Type B pancreatic cell (in vitro differentiated cells): Measurements from ENCODE around the gene VAV2. TPM values are rescaled to one million over a fixed set of nuclear protein-coding genes. Genes with fewer than 3 reads are reported as not detected.

ENCODE experiments used
- DNase-seq: peaks from one replicate; pipeline ENCODE4 v3.0.0; 2021; ENCODE audit warnings: mixed read lengths; ENCODE audit not compliant: unreplicated experiment; ENCODE audit errors: extremely low spot score
- H3K27ac Mint-ChIP-seq: 2 replicates; pipeline ENCODE4 v1.8.0; 2021; ENCODE audit warnings: mild to moderate bottlenecking, mixed read lengths
- H3K27me3 Mint-ChIP-seq: 2 replicates; pipeline ENCODE4 v1.8.0; 2021; ENCODE audit warnings: mixed read lengths
- H3K36me3 Mint-ChIP-seq: 2 replicates; pipeline ENCODE4 v1.8.0; 2021; ENCODE audit warnings: mixed read lengths
- H3K4me1 Mint-ChIP-seq: one replicate; pipeline ENCODE4 v1.8.0; 2021; ENCODE audit warnings: mixed read lengths; ENCODE audit not compliant: unreplicated experiment
- H3K4me3 Mint-ChIP-seq: 2 replicates; pipeline ENCODE4 v1.8.0; 2021; ENCODE audit warnings: mild to moderate bottlenecking, mixed read lengths
- H3K9me3 Mint-ChIP-seq: 2 replicates; pipeline ENCODE4 v1.8.0; 2021; ENCODE audit warnings: mixed read lengths
- CTCF ChIP-seq: fragments of 200-600 bp; sonication (generic); conservative IDR thresholded peaks from 2 replicates; pipeline ENCODE4 v1.5.0; 2021; ENCODE audit warnings: antibody characterized with exemption, mild to moderate bottlenecking
- total RNA-seq: library from RNA; stranded (reverse); gene quantifications from 2 replicates; pipeline ENCODE4 v1.2.1, GENCODE V29; 2021; ENCODE audit warnings: low replicate concordance

Gene VAV2
- total RNA-seq, 1 donor from 2014 or later: 39.4 TPM

GRCh38 chr9:133997584-133997983 lies 5.5 kb upstream of the VAV2 start:
- Mint-ChIP-seq H3K4me1 (no peaks in the 10 kb centered on the region), H3K27ac (no peak overlapping the region)
- TF ChIP-seq CTCF: no peak

DNA sequence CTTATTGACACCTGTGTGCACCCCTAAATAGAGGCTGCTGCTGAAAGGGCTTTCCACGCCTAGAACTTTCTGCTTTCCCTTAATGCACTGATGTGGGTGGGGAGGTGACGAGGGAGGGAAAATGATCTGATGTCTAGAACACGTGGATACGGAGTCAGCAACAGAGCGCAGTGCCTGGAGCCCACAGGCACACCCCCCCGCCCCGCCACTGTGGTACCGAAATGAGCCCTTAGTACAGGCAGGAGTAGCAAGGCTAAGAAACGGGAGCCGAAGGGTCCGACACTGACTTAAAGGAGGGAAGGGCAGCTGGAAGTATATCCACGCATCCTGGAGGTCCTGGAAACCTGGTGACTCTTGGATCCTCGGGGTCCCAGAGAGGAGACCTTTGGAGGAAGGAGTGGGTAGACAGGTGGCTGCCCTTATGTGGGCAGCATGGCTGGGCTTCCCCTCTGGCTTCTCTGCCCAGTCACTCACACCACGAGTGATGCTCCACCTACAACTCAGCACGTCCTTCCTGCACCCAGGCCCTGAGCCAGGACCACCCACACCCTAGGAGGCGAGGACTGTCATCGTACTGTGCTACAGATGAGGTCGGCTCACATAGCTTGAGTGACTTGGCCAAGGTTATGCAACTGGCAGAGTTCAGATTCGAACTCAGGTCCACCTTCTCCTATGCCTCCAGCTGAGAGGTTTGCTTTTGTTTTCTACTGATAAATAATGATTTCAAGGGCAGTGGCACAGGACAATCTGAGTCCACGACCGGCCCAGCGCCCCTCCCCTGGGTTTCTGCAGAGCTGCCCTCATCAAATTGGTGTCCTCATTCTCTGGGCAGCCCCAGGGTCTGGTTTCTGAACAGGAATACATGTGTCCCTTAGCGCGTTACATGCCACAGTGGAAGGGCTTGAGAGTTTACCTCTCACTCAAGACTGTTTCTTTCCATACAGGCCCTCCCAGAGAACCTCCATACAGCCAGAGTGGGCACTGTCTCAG lies 4.7 kb upstream of the VAV2 start:
- no peak for TF ChIP-seq CTCF
- Mint-ChIP-seq H3K4me3 (no peak overlapping the region), H3K9me3 (no peaks in the 10 kb centered on the region), H3K4me1 (no peaks in the 10 kb centered on the region), H3K36me3 (no peaks in the 10 kb centered on the region), H3K27me3 (peaks cover 7% of the 10 kb centered on the region), H3K27ac (no peak overlapping the region)
- no peak for DNase-seq

More at GRCh38 chr9:133997584-133997983, 5.5 kb upstream of the VAV2 start:
- H3K27me3 Mint-ChIP-seq: peaks cover 7% of the 10 kb centered on the region
- no peaks in the 10 kb centered on the region for H3K36me3 Mint-ChIP-seq
- no peak for DNase-seq
- H3K4me3 Mint-ChIP-seq: no peak overlapping the region
- no peaks in the 10 kb centered on the region for H3K9me3 Mint-ChIP-seq

DNA sequence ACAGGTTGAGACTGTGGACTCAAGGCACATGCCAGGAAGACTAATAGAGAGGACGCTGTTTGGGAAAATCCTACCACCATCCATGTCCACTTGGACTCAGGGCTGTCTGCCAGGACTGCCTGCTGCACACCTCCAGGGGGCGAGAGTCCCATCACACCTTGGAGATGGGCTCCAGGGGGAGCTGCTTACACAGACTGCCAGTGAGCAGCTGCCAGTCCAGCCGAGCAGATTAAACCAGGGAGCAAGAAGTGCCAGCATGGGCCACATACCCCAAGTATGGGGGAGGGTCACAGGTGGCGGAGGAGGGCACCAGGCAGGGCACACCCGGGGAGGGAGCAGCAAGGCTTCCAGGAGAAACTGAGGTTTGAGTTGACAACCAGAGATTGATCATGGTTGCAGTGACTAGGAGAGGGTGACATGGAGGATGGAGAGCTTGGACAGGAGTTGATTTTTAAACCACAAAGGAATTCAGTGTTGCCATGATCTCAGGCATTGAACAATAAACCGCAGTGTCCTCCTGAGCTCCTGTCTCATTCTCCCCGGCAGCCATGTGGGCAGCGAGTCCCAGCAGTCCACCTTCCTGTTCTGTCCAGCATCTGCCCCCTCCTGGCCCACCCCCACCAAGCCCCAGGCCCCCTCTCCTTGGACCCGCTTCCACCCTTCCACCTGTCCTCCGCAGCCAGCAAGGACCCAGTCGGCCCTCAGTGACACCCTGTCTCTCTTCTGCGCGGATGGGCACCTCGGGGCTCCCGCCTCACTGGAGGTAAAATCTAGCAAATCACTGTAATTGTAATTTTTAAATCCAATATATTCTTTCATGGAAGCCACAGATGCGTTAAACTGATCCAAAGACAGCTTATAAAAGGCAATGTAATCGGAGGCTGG lies 3.1 kb upstream of the VAV2 start:
- no peaks in the 10 kb centered on the region for H3K36me3 Mint-ChIP-seq
- H3K9me3 Mint-ChIP-seq: no peaks in the 10 kb centered on the region
- H3K4me3 Mint-ChIP-seq: no peak overlapping the region
- peaks cover 6% of the 10 kb centered on the region for H3K27me3 Mint-ChIP-seq
- no peak for DNase-seq
- no peaks in the 10 kb centered on the region for H3K4me1 Mint-ChIP-seq
- no peak for TF ChIP-seq CTCF
- no peak overlapping the region for H3K27ac Mint-ChIP-seq

DNA sequence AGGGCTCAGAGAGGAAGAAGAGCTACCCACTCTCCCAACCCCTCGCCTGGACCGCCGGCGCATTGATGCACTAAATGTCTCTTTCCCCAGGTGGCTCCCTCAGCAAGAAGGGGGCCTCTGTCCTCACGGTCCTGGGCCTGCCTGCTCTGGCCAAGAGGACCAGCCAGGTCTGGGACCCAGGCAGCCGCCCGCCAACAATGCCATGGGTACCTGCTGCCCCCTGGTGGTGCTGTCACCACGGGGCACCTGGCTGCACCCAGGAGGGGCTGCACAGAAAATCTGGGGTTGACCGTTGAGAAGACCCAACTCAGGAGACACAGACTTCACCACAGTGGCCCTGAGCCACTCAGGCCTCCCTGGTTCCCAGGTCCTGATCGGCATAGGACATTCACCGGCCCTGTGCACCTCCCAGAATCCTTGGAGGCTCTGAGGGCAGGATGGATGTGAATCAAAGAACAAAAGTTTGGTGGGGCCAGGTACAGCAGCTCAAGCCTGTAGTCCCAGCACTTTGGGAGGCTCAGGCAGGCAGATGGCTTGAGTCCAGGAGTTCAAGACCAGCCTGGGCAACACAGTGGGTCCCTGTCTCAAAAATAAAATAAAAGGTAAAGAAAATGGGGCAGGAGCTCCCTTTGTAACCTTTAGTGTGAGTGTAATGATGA lies 2.4 kb upstream of the VAV2 start:
- TF ChIP-seq CTCF: peak; percentile 97
- Mint-ChIP-seq H3K4me3 (peak overlapping the region; percentile 74), H3K36me3 (no peaks in the 10 kb centered on the region), H3K9me3 (no peaks in the 10 kb centered on the region), H3K27me3 (no peaks in the 10 kb centered on the region), H3K27ac (peak overlapping the region; percentile 66), H3K4me1 (peaks cover 3% of the 10 kb centered on the region)
- DNase-seq: peak; percentile 93

DNA sequence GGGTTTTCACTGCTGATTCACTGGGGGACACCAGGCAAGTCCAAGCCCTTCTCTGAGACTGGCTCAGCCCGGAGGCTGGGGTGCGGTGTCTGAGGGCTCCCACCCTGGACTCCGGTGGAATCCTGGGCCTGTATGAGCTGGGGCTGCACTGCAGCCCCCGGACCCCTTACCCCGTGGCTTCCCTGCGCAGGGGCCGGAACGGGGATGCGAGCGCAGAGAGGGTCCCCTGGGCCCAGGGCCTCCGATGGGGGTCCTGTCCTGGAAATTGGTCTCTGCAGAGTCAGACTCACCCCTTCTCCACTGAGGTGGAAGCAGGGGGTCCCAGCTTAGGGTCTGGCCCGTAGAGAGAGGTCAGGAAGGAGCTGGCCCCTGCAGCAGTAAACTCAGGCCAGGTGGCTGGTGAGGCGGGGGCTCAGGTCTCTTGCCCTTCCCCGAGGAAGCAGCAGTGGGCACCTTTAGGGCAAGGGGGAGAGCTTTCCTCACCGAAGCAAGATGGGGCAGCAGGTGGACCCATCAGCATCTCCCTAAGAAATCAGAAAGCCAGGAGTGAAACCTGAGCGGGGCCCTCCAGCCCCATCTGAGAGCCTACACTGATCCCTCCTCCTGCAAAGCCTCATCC lies 1.6 kb upstream of the VAV2 start:
- Mint-ChIP-seq H3K27me3 (no peaks in the 10 kb centered on the region), H3K27ac (peak overlapping the region; percentile 70), H3K4me3 (peak overlapping the region; percentile 87), H3K9me3 (no peaks in the 10 kb centered on the region), H3K4me1 (peaks cover 3% of the 10 kb centered on the region), H3K36me3 (no peaks in the 10 kb centered on the region)
- TF ChIP-seq CTCF: no peak
- DNase-seq: no peak
